HG02763 (cell line): ENCODE data around the gene DRICH1.
"Not testable (repeated sequence)": the region's sequence is repeated elsewhere in the genome, so short reads cannot be mapped to it uniquely, and the experiment has no call there.

ENCODE experiments used
- ATAC-seq: cut with Tn5 transposase; IDR thresholded peaks from one replicate; pipeline ENCODE4 v1.9.1; 2021; ENCODE audit warnings: mild to moderate bottlenecking, moderate library complexity; ENCODE audit not compliant: unreplicated experiment

Gene DRICH1

DNA sequence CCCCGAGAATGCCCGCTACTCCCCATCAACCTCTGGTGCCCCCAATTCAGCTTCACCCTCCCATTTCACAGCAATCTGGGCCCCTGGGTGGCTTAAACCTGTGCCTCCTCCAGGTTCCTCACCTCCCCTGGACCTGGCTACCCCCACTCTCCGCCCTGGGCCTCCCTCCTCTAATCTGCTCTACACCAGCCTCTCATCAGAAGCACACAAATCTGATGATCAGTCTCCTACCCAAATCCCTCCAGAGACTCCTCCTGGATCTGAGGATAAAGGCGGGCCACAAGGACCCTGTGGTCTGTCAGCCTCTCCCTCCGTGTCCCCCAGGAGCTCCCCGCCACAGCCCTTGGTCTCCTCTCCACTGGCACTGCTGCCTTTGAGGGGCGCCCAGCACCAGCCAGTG, 28.9 kb downstream of the DRICH1 start:
- no peak for ATAC-seq

DNA sequence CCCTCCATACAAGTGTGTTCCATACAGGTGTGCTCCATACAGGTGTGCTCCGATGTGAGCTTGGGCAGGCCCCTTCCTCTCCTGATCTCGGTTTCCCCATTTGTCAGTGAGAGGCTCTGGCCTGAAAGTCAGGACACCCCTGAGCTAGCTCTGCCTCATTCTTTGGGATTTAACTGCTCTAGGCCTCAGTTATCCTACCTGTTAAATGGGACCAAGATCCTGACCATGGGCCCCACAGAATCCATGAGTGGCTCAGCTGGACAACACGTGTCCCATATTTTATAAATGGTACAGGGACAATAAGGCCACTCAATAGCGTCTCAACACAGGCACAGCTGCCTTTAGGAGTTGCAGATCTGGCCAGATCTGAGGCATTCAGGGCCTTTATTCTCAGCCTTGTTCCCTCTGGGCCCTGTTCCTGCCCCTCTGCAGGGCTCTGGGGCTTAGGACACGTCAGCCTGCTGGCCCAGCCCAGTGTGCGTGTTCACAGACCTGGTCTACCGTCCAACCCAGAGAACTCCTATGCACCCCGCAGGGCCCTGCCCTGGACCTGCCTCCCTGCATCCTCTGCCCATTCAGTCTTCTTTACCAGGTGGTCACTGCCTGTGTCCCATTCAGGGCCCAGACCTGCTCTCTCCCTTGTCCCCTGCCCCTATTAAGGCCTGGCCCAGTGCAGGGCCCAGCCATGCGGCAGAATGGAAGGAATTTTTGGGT, 33.2 kb downstream of the DRICH1 start:
- ATAC-seq: no peak

DNA sequence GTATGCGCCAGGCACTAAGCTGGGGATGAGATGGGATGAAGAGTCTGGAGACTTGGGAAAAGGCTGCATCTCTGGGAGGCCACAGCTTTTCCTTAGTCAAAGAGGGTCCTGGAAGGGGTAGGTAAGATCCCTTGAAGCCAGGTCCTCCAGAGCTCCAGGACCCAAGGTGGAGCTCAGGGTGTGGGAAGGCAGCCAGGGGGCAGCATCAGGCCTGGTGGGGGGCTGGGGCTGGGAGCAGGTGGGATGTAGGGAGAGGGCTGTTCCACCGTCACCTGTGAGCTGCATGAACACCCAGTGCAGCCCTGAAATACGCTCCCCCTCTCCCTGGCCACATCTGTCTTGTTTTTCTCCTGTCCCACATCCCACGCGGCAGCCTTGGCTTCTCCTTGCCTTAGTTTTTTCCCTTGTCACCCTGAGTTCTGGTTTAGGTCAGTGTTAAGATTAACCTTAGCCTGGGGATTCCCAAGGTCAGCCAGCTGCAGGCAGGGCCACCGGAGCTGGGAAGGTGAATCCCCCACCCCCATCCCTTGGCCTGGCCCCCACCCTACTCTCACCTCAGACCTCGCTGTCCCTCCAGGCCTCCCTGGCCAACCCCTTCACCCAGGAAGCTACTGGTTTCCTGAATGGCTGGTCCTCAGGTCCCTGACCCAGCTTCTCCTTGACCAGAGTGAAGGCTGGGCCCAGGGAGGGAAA, 34.4 kb downstream of the DRICH1 start:
- not testable (repeated sequence) for ATAC-seq

DNA sequence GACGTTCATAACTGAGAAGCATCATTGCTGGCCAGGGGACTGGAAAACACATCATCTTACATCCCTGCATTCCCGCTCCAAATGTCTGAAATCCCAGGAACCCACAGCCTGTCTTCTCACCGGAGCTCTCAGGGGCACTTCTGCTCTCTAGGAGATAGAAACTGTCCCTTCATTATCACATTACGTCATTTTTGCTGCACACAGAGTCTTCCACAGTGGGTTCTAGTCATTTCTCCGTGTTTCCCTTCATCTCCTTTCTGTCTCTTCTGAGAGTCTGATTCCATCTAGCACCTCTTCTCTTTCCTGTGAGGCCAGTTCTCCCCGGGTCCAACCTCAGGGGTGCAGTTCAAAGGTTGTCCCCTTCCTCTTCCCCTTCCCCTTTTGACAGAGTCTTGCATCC, 36.2 kb downstream of the DRICH1 start:
- ATAC-seq: not testable (repeated sequence)

DNA sequence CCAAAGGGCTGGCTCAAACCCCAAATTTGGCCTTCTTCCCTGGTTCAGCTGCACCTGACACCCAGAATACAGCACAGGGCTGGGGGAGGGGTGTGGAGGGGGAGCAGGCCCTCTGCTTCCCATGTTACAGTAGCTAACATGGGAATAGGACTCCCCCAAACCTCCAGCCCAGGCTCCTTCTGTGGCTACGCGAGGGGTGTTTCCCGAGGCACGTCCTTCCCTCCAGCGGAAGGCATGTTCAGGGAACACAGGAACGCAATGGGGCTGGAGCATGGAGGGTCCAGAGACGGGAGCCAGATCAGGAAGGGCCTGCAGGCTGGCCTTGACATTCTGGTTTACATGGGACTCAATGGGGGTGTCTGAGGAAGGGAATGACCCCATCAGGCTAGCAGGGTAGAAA, 40.3 kb downstream of the DRICH1 start:
- no peak for ATAC-seq

DNA sequence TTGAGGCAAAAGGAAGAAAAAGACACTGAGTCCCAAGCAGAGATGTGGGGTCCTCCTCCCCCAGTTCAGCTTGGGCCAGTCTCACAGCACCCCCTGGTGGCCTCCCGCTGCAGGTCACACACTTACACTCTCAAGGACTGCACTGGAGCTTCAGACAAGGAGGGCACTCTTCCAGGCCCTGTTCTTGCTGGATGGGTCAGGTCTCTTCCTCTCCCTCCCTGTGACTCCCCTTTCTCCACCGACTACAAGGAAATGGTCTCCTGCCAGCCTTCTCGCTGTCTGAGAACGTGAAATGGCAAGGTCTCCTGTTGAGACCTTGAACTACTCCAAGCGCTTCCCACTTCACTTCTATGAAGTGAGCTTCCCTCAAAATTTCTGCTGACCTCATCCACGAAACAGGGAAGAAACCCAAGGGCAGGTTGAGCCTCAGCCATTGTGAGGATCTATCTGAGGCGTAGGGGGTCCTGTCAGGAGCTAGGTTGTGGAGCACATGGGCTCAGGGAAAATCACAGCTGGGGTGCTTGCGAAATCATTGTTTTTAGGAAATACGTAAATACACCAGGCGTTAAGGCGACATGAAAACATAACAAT, 40.8 kb downstream of the DRICH1 start:
- ATAC-seq: no peak

DNA sequence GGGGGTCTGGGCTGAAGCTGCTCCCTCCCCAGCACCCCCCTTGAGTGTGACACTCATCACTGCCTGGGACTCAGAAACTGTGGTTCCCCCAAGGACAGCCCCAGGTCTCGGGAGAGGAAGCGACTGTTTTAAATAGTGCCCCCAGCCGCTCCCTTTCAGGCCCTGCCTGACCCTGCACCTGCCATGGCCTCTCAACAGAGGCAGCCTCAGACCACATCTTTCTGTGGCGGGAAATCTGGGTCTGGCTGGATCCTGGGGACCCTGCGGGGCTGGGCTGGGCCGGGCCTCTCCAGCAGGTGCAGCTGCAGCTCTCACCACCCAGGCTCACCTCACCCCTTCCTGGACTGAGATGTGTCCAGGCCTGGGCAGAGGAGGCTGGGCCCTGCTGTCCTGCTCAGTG, 48.3 kb downstream of the DRICH1 start:
- no peak for ATAC-seq

DNA sequence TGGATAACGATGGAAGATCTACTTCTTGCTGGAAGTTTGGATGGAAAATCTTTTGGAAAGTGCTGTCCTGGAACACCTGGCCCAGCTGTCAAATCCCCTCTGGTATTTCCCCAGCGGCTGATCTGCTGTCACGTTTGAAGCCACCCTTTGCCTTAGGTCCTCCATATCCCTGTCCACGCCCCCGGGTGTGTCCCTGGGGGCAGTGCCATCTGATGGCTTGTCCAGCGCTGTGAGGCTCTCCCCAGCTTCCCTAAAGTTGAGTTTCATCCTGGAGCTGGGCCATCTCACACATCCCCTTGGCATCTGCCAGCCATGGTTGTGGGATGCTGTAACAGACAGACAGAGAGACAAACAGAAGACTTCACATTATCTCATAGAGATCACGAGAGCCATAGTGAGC, 49.0 kb downstream of the DRICH1 start:
- ATAC-seq: no peak

DNA sequence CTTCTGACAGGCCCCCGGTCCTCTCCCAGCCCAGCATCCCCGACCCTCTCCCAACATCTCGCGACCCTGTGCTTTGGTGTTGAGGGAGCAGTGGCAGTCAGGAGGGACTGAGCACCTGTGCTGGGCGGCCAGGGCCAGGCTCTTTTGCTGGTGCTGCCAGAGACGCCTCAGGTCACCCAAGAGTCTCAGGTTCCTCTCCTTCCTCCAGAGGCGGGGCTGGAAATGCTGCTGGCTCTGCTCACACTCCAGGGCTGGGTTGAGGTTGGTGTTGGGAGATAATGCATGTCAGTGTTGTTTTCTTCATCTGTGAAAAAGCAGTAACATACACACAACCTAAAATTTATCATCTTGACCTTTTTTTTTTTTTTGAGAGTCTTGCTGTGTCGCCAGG, 50.9 kb downstream of the DRICH1 start:
- ATAC-seq: no peak

DNA sequence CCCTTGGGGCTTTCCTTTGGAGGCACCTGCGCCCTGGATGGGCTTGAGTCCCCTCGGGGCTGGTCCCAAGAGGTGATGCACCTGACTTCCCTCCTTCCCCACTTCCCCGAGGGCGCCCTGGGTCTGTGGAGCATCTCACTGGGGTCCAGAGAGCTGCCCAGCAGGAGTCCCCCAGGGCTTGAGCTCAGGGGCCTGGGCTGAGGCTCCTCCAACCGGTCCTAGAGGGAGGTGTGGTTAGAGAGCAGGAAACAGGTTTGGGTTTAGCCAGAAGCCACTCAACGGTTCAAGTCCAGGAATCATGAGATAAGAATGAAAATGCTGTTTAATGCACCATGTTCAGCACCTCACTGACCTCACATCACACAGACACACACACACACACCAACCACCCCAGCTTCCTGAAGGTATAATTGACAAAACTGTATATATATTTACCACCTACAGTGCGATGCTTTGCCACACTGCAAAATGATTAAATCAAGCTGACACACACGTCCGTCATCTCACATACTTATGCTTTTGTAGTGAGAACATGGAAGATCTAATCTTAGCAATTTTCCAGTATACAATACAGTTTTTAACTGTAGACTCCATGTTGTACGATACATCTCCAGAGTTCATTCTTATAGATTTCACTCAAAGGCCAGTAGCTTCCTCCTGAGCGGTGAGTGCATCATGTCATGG, 51.4 kb downstream of the DRICH1 start:
- no peak for ATAC-seq

DNA sequence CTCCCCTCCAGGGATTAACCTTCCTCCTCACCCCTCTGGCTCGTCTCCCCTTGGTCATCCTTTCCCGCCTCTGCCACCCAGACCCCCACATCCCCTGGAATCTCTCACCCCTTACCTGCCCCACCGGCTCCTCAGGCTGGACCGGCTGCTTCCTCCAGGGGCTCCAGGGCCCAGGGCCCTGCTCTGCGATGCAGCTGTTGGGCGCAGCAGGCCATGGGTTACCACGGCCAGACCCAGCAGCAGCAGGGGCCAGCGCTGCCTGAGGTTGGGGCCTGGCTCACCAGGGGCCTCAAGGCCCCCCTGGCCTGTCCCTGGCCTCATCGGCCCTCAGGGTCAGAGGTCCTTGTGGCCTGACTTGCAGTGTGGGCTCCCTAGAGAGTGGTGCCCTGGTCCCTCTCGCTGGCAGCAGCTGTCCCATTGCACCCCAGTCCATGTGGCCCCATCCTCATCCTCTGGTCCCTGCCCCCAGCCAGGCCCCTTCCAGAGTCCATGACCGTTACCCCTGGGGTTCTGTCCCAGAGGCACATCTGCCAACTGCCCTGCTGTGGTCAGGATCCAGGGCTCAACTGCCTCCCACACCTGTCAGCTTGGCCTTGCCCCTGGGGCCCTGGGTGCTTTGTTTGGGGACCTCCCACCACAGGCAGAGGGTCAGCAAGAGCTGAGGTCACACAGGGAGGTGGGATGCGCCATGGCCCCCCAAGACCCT, 52.1 kb downstream of the DRICH1 start, which contains the start of gene IGLL1:
Gene IGLL1, minus strand, starts transcription at position 421 of the 706 bp plus-strand sequence. Its CDS starts 100 bp downstream, at position 321.
- ATAC-seq: no peak

DNA sequence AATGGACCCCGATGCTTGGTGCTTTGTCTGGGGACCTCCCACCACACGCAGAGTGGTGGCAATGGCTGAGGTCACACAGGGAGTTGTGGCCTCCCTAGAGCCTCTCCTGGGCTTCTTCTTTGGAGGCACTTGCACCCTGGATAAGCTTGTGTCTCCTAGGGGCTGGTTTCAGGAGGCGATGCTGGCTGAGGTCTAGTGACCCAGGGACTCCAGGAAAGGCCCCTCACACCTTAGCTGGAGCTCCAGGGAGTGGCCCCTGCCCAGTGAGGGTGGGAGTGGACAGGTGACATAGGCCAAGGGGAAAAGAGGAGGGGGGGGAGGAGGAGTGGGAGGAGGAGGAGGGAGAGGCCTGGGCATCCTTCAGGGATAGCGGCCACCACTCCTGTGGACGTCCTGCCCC, 52.8 kb downstream of the DRICH1 start:
- no peak for ATAC-seq

DNA sequence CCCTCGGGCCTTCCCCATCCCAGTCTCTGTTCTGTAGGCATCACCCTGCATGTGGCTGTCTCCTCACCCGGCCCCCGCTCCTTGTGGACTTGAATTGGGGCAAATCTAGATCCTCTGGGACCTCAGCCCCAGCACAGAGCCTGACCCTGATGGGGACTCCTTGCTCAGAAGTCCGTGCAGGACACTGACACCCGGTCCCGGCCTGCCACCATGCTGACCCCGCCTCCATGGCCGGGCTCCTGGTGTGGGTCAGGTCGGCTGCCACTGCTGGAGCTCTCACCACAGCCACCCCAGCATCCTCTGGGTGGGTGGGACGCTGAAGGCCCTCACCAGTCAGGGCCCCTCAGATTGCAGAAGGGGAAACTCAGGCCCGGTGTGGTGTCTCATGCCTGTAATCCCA, 53.8 kb downstream of the DRICH1 start:
- ATAC-seq: no peak

DNA sequence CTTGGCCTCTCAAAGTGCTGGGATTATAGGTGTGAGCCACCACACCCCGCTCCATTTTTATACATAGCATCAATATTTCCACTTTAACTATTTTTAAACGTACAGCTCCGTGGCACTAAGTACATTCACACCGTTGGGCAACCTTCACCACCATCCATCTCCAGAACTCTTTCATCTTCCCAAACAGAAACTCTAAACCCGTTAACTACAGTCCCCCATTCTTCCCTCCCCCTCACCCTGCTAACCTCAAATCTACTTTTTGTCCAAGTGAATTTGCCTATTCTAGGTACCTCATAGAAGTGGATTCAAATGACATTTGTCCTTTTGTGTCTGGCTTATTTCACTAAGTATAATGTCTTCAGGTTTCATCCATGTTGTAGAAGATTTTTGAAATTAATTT, 55.4 kb downstream of the DRICH1 start:
- no peak for ATAC-seq

DNA sequence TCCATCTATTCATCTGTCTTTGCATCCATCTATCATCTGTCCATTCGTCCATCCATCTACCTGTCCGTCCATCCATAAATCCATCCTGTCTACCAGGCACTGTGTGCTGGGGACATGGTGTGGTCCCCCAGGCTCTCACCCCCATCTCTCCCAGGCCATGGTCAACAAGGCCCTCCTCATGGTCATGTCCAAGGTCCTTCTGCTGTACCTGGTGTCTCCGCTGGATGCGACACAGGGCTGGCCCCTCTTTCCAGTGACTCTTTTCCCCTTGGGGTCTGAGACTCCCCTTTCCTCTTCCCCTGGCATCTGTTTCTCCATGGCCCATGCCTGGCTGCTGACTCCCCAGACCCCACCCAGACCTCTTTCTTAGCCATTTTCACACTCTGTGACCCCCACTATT, 56.5 kb downstream of the DRICH1 start:
- no peak for ATAC-seq

DNA sequence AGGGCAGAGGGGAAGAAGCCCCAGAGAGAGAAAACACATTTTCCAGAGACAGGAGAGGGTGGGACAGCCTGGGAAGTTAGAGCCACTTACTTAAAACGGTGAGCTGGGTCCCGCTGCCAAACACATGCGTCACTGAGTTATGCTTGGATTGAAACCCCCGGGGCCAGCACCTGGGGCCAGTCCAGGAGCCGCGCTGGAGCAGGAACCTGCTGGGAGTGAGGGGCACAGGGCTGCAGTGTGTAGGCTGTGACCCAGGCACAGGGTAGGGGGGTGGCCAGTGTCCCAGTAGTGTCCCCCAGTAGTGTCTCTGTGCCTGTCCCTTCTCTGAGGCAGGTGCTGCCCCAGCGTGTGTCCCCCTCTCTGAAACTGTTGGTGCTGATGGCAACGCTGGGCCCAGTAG, 57.2 kb downstream of the DRICH1 start:
- no peak for ATAC-seq

DNA sequence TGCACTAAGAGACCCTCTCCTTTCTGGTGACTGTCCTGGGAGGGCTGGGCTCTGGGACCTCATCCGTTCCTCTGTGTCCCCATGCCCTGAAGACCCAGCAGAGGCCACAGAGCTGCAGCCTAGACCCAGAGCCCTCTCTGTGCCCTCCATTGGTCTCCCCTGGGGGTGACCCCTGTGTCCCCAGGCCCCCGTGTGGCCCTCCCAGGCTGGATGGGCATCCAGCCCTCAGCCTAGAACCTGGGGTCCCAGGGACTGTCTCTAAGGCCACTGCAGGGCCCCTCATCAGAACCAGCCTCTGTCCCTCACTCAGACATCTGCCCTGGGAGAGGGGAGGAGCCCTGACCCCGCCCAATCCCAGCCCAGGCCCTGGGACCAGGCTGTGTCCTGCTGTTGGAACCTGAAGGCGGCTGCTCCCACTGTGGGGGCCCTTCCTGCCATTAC, 57.7 kb downstream of the DRICH1 start:
- no peak for ATAC-seq

DNA sequence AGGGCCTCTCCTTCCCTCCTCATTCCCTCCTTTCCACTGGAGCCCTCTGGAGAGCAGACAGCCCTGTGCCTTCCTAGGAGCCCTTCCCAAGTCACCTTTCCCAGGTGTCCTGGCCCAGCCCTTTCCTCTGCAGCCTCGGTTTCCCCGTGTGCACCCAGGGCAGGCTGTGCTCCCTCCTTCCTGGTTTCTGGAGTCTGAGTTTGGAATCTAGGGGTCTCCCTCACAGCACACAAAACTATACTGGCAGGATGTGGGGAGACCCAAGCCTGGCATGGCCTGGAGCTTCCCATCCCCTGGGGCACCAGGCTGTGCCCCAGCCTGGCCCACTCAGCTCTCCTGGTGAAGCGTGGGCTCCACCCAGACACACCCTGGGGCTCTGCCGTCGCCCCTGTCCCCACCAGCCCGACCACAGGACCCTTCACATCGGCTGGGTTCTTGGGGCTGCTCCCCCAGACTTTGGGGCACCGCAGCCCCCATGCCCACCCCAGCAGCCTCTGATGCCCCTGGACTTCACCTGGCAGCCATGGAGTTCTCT, 58.4 kb downstream of the DRICH1 start:
- ATAC-seq: not testable (repeated sequence)

DNA sequence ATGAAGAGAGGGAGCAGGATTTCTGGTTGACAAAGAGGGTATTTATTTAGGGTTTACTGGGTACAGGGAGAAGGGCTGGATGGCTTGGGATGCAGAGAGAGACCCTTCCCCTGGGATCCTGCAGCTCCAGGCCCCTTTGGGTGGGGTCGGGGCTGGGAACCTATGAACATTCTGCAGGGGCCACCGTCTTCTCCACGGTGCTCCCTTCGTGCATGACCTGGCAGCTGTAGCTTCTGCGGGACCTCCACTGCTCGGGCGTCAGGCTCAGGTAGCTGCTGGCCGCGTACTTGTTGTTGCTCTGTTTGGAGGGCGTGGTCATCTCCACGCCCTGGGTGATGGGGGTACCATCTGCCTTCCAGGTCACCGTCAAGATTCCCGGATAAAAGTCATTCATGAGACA, 59.0 kb downstream of the DRICH1 start:
- not testable (repeated sequence) for ATAC-seq

DNA sequence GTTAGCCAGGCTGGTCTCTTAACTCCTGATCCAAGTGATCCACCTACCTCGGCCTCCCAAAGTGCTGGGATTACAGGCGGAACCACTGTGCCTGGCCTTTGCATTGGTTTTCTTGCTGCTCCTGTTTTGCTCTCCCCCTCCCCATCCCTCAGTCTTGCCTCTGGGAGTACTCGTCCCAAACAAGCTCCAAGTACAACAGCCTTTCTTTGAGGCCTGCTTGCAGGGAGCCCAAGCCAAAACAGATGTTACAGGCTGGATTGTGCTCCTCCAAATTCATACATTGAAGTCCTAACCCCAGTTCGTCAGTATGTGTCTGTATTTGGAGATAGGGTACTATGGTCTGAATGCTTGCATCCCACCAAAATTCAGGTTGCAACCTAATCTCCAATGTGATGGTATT, 60.6 kb downstream of the DRICH1 start:
- no peak for ATAC-seq

DNA sequence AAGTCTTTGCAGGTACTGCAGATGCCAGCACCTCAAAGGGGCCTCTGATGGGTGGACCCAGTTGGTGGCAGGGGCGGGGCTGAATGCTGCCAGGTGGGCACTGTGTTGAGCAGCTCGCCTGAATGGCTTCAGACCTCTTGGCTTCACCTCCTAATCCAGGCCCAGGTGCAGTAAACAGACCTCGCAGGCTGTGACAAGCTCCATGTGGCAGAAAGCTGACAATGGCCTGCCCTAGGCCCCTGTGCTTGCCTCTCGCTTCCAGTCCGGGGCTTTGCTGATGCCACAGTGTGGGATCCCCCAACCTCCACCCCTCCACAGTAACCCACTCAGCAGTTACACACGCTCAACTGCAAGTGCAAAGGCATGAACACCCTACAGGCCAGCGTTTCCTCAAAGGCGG, 61.4 kb downstream of the DRICH1 start:
- no peak for ATAC-seq
